GM18867 (cell line): ENCODE results near the gene HSP90AB1.

Experiments used
- ATAC-seq: cut with Tn5 transposase; IDR thresholded peaks from one replicate; pipeline ENCODE4 v1.9.1; 2021; ENCODE audit warnings: mild to moderate bottlenecking, moderate library complexity; ENCODE audit not compliant: unreplicated experiment

Gene HSP90AB1

GRCh38 chr6:44254191-44255104 is 7.5 kb downstream of the HSP90AB1 start:
- ATAC-seq = no peak

- no peak for ATAC-seq
Measured at GRCh38 chr6:44255105-44255808, 8.4 kb downstream of the HSP90AB1 start.

- no peak for ATAC-seq
Measured at GRCh38 chr6:44255871-44256774, 9.2 kb downstream of the HSP90AB1 start.

- no peak for ATAC-seq
Measured at GRCh38 chr6:44256775-44257024, 9.8 kb downstream of the HSP90AB1 start.

- ATAC-seq = peak; percentile 56
Measured at GRCh38 chr6:44257025-44257752, 10.3 kb downstream of the HSP90AB1 start, which contains the start of gene SLC35B2. Gene SLC35B2, minus strand, starts transcription at chr6:44257528. Its CDS starts 118 bp downstream, at chr6:44257410.

- peak; percentile 11 for ATAC-seq
Measured at GRCh38 chr6:44257753-44258324, 10.9 kb downstream of the HSP90AB1 start.

- ATAC-seq = no peak
Measured at GRCh38 chr6:44258325-44258863, 11.5 kb downstream of the HSP90AB1 start.

- ATAC-seq = no peak
Measured at GRCh38 chr6:44258921-44259320, 12.0 kb downstream of the HSP90AB1 start.

- no peak for ATAC-seq
Measured at GRCh38 chr6:44260011-44260410, 13.1 kb downstream of the HSP90AB1 start.

- no peak for ATAC-seq
Measured at GRCh38 chr6:44260451-44261297, 13.8 kb downstream of the HSP90AB1 start.

GRCh38 chr6:44261581-44261980 is 14.7 kb downstream of the HSP90AB1 start:
- ATAC-seq = no peak

GRCh38 chr6:44262467-44263353 is 15.8 kb downstream of the HSP90AB1 start:
- ATAC-seq = no peak

GRCh38 chr6:44263354-44264100 is 16.6 kb downstream of the HSP90AB1 start:
- no peak for ATAC-seq

- ATAC-seq = peak; percentile 47
Measured at GRCh38 chr6:44264154-44265006, 17.5 kb downstream of the HSP90AB1 start.

GRCh38 chr6:44265007-44265721 is 18.3 kb downstream of the HSP90AB1 start, which contains the start of gene NFKBIE:
Gene NFKBIE, minus strand, starts transcription at chr6:44265551. Its CDS starts 205 bp downstream, at chr6:44265346.
- peak; percentile 38 for ATAC-seq
